Mucosa of rectum (tissue), 2 donors: Measurements from ENCODE around the gene CMTM8.
A peak's percentile ranks its signal among the peaks of the same experiment; 100 is the strongest.

Experiments used
- H3K27ac ChIP-seq, 2 donors: one replicate each; pipeline ENCODE4 v1.7.0; 2013; ENCODE audit warnings: inconsistent platforms in 2 of 2, low read depth in 2 of 2, low read length in 2 of 2
- H3K27me3 ChIP-seq, 2 donors: one replicate each; pipeline ENCODE4 v1.7.0; 2013; ENCODE audit warnings: low read length in 2 of 2; ENCODE audit not compliant: control insufficient read depth in 2 of 2, insufficient read depth in 2 of 2
- H3K36me3 ChIP-seq, 2 donors: one replicate each; pipeline ENCODE4 v1.7.0; 2013; ENCODE audit warnings: low read length in 2 of 2; ENCODE audit not compliant: control insufficient read depth in 2 of 2, insufficient read depth in 2 of 2
- H3K4me1 ChIP-seq, 2 donors: one replicate each; pipeline ENCODE4 v1.7.0; 2013; ENCODE audit warnings: low read length in 2 of 2, mild to moderate bottlenecking in 1 of 2; ENCODE audit not compliant: control insufficient read depth in 2 of 2, insufficient read depth in 2 of 2
- H3K4me3 ChIP-seq, 2 donors: one replicate each; pipeline ENCODE4 v1.7.0; 2013; ENCODE audit warnings: low read length in 2 of 2
- H3K9ac ChIP-seq, 2 donors: one replicate each; pipeline ENCODE4 v1.7.0; 2013; ENCODE audit warnings: low read length in 2 of 2, low read depth in 1 of 2, mild to moderate bottlenecking in 1 of 2
- H3K9me3 ChIP-seq, 2 donors: one replicate each; pipeline ENCODE4 v1.7.0; 2013; ENCODE audit warnings: low read length in 2 of 2; ENCODE audit not compliant: control insufficient read depth in 2 of 2
- donor health status: healthy.
- donor health status: Normal muscosa, but diverticular disease.

The CMTM8 gene

DNA sequence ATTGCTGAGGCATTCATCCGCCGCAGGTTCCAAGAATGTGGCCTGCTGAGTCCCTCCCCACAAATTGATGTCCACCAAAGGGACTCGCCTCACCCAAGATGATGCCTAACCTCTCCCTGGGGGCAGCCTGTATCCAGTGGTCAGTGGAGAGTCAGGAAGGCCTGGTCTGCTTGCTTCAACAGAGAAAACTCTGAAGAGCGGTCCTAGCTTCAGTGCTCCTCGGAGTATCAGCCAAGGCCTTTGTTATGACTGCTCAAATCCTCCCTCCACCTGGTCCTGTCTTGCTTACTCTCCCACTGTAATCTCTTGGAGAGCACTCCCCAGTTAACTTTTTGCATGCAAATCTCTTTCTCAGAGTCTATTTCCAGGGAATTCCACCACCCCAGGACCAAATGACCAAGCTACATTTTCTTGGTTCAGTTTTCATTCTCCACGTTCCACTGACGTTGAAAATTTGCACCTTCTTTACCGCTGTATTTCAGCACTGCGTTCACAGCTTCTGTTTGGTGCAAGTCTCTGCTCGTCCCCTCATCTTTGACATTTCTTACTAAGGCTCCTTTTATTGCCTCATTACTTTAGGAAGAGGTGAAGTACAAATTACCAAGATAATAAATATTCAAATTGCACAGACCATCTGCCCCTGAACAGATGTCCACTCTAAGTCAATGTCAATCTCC, 175.5 kb downstream of the CMTM8 start:
- H3K9ac ChIP-seq: no peak overlapping the region
- H3K36me3 ChIP-seq: no peaks in the 10 kb centered on the region
- H3K27me3 ChIP-seq: no peaks in the 10 kb centered on the region
- H3K27ac ChIP-seq: peak overlapping the region in 1 of 2 donors; percentile 0
- no peaks in the 10 kb centered on the region for H3K4me1 ChIP-seq
- H3K4me3 ChIP-seq: no peak overlapping the region
- H3K9me3 ChIP-seq: no peaks in the 10 kb centered on the region

DNA sequence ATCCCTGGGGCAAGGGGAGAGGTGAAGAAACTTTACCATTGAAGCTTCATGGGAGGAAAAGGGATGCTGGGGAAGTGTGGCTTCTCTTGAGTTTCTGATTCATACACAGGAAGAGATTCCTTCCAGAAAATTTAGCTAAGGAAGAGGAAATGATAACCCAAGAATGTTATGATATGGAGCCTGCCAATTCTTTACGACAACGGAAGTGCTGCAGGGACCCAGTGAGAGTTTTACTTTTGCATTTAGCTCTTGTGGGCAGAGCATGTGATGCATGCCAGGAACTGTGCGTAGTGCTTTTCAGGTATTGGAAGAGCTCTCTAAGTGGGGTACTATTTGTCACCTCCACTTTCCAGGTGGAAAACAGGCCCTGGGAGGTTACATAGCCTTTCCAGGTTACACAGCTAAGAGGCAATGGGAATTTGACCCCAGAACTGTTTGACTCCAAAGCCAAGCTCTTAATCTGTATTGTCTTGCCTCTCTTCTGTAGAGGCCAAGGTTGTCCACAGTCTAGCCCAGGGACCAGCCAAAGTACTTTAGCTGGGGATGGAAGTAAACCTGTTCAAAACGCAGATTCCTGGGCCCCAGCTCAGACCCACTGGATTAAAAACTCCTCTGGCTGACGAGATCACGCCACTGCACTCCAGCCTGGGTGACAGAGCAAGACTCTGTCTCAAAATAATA, 176.2 kb downstream of the CMTM8 start:
- no peaks in the 10 kb centered on the region for H3K36me3 ChIP-seq
- H3K27me3 ChIP-seq: no peaks in the 10 kb centered on the region
- no peaks in the 10 kb centered on the region for H3K9me3 ChIP-seq
- no peak overlapping the region for H3K4me3 ChIP-seq
- no peaks in the 10 kb centered on the region for H3K4me1 ChIP-seq
- peak overlapping the region in 1 of 2 donors; percentile 60 for H3K27ac ChIP-seq
- no peak overlapping the region for H3K9ac ChIP-seq

DNA sequence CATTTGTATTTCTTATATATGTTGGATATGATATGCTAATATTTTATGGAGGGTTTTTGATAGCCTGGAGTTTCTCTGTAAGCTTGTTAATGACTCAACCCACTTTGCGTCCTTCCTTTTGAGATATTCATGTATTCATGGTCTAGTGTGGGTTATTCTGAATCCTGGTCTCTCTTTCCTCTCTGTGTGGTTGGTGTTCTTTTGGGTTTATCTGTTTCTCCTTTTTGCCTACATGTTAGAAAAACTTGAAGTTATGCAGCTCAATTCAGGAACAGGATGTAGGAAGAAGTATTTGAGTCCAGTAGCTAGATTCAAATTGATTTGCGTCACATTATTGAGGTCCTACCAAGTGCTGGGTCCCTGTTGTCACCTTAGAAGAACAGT, 181.3 kb downstream of the CMTM8 start:
- H3K4me1 ChIP-seq: peaks cover 33 to 34% of the 10 kb centered on the region in 2 donors

More for the DNA sequence above, 181.3 kb downstream of the CMTM8 start:
- Histone ChIP-seq H3K9ac (no peak overlapping the region), H3K36me3 (no peaks in the 10 kb centered on the region), H3K27me3 (no peaks in the 10 kb centered on the region), H3K9me3 (no peaks in the 10 kb centered on the region), H3K27ac (peak overlapping the region; percentile 46 to 68), H3K4me3 (peak overlapping the region in 1 of 2 donors; percentile 6)
